ENCODE measurements around the gene GSK3B. TPM values are rescaled to one million over a fixed set of nuclear protein-coding genes. Genes with fewer than 3 reads are reported as not detected.

GSK3B gene
- total and polyA plus RNA-seq, 10 of the 15 experiments (the other 5 are each of a cell fraction or from before 2014, with no cell fraction given), result 8.5 to 49.8 (median 25.5) TPM

DNA sequence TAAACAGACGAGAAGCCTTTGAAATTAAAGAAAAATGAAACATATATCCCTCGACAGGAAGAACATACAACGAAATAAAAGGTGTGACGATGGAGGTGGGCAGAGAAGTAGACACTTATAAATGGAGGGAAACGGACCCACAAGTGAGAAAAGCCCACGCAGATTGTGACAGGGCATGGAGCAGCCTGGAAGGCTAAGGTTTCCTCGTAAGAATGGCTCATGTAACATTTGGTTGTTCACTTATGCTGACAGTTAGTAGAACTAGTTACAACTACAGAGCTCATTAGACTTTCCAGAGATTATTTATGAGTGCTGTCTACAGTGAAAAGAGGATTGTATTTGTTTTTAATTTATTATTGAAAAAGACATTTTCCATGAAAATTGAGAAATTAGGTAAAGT lies 229.8 kb downstream of the GSK3B start:
- DNase-seq (ENCODE audit: low read depth, low spot score) (no peak), FAIRE-seq (no peak), ATAC-seq (no peak)
- SMC1A ChIA-PET (ENCODE audit: uncharacterized antibody, unreplicated experiment), result interaction anchor here (0.7 to 1.5 kb wide), 4 partner anchors 34 to 511 kb away, joined by 3 read pairs; no protein-coding TSS in a partner anchor
- CTCF ChIA-PET, result no interaction called here
- RAD21 ChIA-PET (ENCODE audit: unreplicated experiment), result no interaction called here
- TF ChIP-seq SMAD5 (IDR thresholded peaks at IDR 0.05; ENCODE audit: low read depth) (no peak), E4F1 (IDR thresholded peaks at IDR 0.05; ENCODE audit: borderline replicate concordance, partially characterized antibody) (no peak), FOXK2 (IDR thresholded peaks at IDR 0.05) (no peak), RUNX3 (IDR thresholded peaks at IDR 0.05; ENCODE audit: low read length) (no peak), SIX5 (IDR thresholded peaks at IDR 0.05; ENCODE audit: low read depth, low read length, severe bottlenecking) (no peak), NRF1 (conservative IDR thresholded peaks at IDR 0.05; ENCODE audit: low read depth, low read length) (no peak), ASH2L (IDR thresholded peaks at IDR 0.05; ENCODE audit: borderline replicate concordance, low read depth) (no peak)
- TF ChIP-seq, protein P1, sequence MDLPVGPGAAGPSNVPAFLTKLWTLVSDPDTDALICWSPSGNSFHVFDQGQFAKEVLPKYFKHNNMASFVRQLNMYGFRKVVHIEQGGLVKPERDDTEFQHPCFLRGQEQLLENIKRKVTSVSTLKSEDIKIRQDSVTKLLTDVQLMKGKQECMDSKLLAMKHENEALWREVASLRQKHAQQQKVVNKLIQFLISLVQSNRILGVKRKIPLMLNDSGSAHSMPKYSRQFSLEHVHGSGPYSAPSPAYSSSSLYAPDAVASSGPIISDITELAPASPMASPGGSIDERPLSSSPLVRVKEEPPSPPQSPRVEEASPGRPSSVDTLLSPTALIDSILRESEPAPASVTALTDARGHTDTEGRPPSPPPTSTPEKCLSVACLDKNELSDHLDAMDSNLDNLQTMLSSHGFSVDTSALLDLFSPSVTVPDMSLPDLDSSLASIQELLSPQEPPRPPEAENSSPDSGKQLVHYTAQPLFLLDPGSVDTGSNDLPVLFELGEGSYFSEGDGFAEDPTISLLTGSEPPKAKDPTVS (IDR thresholded peaks at IDR 0.05; ENCODE audit: low read depth, low read length), result no peak
- no peaks in the 10 kb centered on the region; the same call in 2 of the 3 replicates for H3K9me3 ChIP-seq (replicated peaks; ENCODE audit: control insufficient read depth, insufficient read depth, low read length)
- no peaks in the 10 kb centered on the region for H4K20me1 ChIP-seq (ENCODE audit: control insufficient read depth, insufficient read depth)
- no peak overlapping the region for H3K9ac ChIP-seq (ENCODE audit: control insufficient read depth, insufficient read depth, low read length)
- POLR2A ChIA-PET, result no interaction called here
- no peaks in the 10 kb centered on the region for H3K27me3 ChIP-seq (replicated peaks in 1 of 2; ENCODE audit: control insufficient read depth in 2 of 2, insufficient read depth in 2 of 2, low read length in 1 of 2)
- no peaks in the 10 kb centered on the region for H3K79me2 ChIP-seq (ENCODE audit: control insufficient read depth, insufficient read depth, low read length)
- no peaks in the 10 kb centered on the region for H3K4me1 ChIP-seq (ENCODE audit: control insufficient read depth, insufficient read depth, low read length)
- H3K4me2 ChIP-seq (ENCODE audit: control insufficient read depth, insufficient read depth), result no peak overlapping the region
- WGBS (ENCODE audit: insufficient coverage, insufficient replicate concordance, low lambda C conversion rate, missing lambda C conversion rate), result 94% methylated on average over 7 of the region's 7 CpGs
- peaks cover 0 to 2% of the 10 kb centered on the region in 2 experiments; a peak in 3 of 4 replicates for H3K36me3 ChIP-seq (ENCODE audit: control insufficient read depth in 2 of 2, insufficient read depth in 2 of 2, low read length in 1 of 2)
- in situ Hi-C loops (cut with MboI) (no loop called here), intact Hi-C loops (cut with micrococcal nuclease; ENCODE audit: unreplicated experiment) (no loop called here)
- BruUV-seq (replicated peaks), result no TSS peak
- no peak overlapping the region for H3K4me3 ChIP-seq
- H3K27ac ChIP-seq (ENCODE audit: control insufficient read depth, insufficient read depth), result no peak overlapping the region
- no peak overlapping the region for H2AFZ ChIP-seq (ENCODE audit: control insufficient read depth, low read depth, low read length)
